Pancreas (tissue), 10 donors: ENCODE measurements around the gene CENPH. TPM values are rescaled to one million over a fixed set of nuclear protein-coding genes. Genes with fewer than 3 reads are reported as not detected.
"Not testable (repeated sequence)": the region's sequence is repeated elsewhere in the genome, so short reads cannot be mapped to it uniquely, and the experiment has no call there.

ENCODE experiments used
- ATAC-seq, 4 donors: fragments of 200-7000 bp; cut with Tn5 transposase; one replicate each; pipeline versions ENCODE4 v1.8.0 to v1.9.1; 2020; ENCODE audit warnings: mild to moderate bottlenecking in 4 of 4, moderate library complexity in 4 of 4
- DNase-seq, 6 donors: peaks; one replicate each; pipeline ENCODE4 v3.0.0-alpha.2; 2020
- FAIRE-seq: peaks from 2 replicates; lab custom pipeline; 2012; peaks lifted over from hg19 to GRCh38; lab: Jason Lieb, UNC
- H3K27ac ChIP-seq, 4 donors: fragments of 200-600 bp; sonication (generic); 1 replicate in 3 of 4; 2 replicates in 1 of 4; pipeline versions ENCODE4 v1.5.0 to v1.8.0; 2020
- H3K27me3 ChIP-seq, 4 donors: fragments of 200-600 bp; one replicate each; pipeline ENCODE4 v1.8.0; 2021
- H3K36me3 ChIP-seq, 3 donors: fragments of 200-600 bp; sonication (generic) in 1 of 3; one replicate each; pipeline versions ENCODE4 v1.5.0 to v1.8.0; 2020 to 2021
- H3K4me1 ChIP-seq, 3 donors: fragments of 200-600 bp; one replicate each; pipeline ENCODE4 v1.8.0; 2021
- H3K4me3 ChIP-seq, 4 donors: fragments of 200-600 bp; sonication (generic) in 2 of 4; one replicate each; pipeline versions ENCODE4 v1.5.0 to v1.8.0; 2020 to 2021
- H3K9me3 ChIP-seq, 4 donors: fragments of 200-600 bp; one replicate each; pipeline ENCODE4 v1.8.0; 2021
- WGBS, 2 donors: extraction: QIAGEN DNeasy Blood & Tissue Kit; methylation state at CpG; one replicate each; pipeline ENCODE4 v1.1.7; 2013; 5-methylcytosine and 5-hydroxymethylcytosine counted together
- intact Hi-C, 3 donors: fragments of 100-400 bp; cut with DNase I; formaldehyde crosslinking; loops; one replicate each; pipeline versions ENCODE4 v1.11.1 to v1.14.2; 2022
- polyA plus RNA-seq, 2 donors: library from polyadenylated mRNA; stranded (reverse); fragments of 200-250 nt; gene quantifications; one replicate each; pipeline ENCODE4 v1.2.3, GENCODE V29; 2013
- total RNA-seq, 6 donors: library from RNA; stranded (reverse); fragmentation: NEBNext Ultra II Directional in 4 of 6; extraction: Animal tissue kit (Norgen Biotek cat#: 25700) in 4 of 6; gene quantifications; one replicate each; pipeline versions ENCODE4 v1.2.1 to v1.2.4, GENCODE V29; 2021 to 2023
- TF ChIP-seq, protein P1 (sequence below), 4 donors: fragments of 200-600 bp; sonication (generic) in 3 of 4; IDR thresholded peaks; one replicate each; pipeline versions ENCODE4 v1.5.0 to v1.8.0; 2021; ENCODE audit warnings: antibody characterized with exemption in 4 of 4
- donor health status: healthy with polysubstance abuse.
- donor health status: DM: no; HTN: no; CAD: no; lungs with moderate emphysema.
- donor health status: DM: no; HTN: no; CAD: no.
- donor health status: control.
- donor health status: control.
- donor health status: Bipolar disorder and iron deficiency.
- donor health status: DM: yes; HTN: yes; CAD: no.
- donor health status: DM: no; HTN: no; CAD: no.
- donor health status: DM: no; HTN: no; CAD: no.
- donor health status: DM: yes; HTN: yes; CAD: no.

The CENPH gene
- total and polyA plus RNA-seq, 8 donors: 0.28 to 1.4 (median 1.0) TPM

DNA sequence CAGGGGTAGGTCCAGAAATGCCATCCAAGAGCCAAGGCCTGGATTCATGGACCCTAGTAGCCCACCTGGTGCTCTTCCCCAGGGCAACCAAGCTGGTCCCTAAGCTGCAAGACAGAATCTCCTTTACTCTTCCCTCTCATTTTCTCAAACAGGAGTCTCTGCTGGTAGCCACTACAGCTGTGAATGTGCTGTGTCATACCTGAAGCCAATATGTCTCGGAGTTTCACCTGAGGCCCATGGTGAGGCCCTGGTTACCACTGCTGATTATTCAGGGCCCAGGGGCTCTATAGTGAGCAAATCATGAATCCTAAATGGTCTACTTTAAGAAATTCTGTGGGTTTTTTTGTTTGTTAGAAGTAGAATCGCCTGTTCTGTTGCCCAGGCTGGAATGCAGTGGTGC, 61.2 kb downstream of the CENPH start:
- 95 to 98% methylated on average over 2 of the region's 2 CpGs for WGBS, 2 donors
- DNase-seq (no peak), ATAC-seq (no peak), FAIRE-seq (no peak)
- Histone ChIP-seq H3K36me3 (no peaks in the 10 kb centered on the region), H3K27ac (no peak overlapping the region), H3K9me3 (no peaks in the 10 kb centered on the region), H3K4me3 (no peak overlapping the region), H3K27me3 (no peaks in the 10 kb centered on the region), H3K4me1 (no peaks in the 10 kb centered on the region)
- TF ChIP-seq, protein P1, sequence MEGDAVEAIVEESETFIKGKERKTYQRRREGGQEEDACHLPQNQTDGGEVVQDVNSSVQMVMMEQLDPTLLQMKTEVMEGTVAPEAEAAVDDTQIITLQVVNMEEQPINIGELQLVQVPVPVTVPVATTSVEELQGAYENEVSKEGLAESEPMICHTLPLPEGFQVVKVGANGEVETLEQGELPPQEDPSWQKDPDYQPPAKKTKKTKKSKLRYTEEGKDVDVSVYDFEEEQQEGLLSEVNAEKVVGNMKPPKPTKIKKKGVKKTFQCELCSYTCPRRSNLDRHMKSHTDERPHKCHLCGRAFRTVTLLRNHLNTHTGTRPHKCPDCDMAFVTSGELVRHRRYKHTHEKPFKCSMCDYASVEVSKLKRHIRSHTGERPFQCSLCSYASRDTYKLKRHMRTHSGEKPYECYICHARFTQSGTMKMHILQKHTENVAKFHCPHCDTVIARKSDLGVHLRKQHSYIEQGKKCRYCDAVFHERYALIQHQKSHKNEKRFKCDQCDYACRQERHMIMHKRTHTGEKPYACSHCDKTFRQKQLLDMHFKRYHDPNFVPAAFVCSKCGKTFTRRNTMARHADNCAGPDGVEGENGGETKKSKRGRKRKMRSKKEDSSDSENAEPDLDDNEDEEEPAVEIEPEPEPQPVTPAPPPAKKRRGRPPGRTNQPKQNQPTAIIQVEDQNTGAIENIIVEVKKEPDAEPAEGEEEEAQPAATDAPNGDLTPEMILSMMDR (IDR thresholded peaks at IDR 0.05): no peak
- intact Hi-C loops: no loop called here

DNA sequence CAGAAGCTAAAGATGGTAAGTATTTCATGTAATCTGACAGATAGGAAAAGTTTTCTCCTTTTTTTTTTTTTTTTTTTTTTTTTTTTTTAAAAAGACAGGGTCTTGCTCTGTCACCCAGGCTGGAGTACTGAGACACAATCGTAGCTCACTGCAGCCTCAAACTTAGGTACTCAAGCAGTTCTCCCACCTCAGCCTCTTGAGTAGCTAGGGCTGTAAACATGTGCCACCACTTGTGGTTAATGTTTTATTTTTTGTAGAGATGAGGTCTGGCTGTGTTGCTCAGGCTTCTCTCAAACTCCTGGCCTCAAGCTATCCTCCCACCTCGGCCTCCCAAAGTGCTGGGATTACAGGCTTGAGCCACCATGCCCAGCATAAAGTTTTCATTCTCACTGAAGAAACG, 63.1 kb downstream of the CENPH start:
- no peaks in the 10 kb centered on the region for H3K4me1 ChIP-seq
- no peaks in the 10 kb centered on the region for H3K9me3 ChIP-seq
- WGBS, 2 donors: 81 to 92% methylated on average over 3 of the region's 3 CpGs
- ATAC-seq: no peak
- H3K36me3 ChIP-seq: peaks cover 0 to 7% (median 0%) of the 10 kb centered on the region in 3 donors
- no peak for DNase-seq
- intact Hi-C loops: no loop called here
- H3K27ac ChIP-seq: no peak overlapping the region
- H3K4me3 ChIP-seq: no peak overlapping the region
- TF ChIP-seq, protein P1 (IDR thresholded peaks at IDR 0.05): no peak
- FAIRE-seq: no peak
- H3K27me3 ChIP-seq: no peaks in the 10 kb centered on the region

DNA sequence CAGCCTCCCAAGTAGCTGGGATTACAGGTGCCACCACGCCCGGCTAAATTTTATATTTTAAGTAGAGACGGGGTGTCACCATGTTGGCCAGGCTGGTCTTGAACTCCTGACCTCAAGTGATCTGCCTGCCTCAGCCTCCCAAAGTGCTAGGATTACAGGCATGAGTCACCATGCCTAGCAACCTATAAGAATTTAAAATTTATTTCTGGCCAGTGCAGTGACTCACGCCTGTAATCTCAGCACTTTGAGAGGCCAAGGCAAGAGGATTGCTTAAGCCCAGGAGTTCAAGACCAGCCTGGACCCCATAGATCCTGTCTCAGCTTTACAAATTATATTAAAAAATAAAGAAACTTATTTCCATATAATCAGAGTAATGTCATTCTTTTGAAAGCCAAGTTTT, 66.6 kb downstream of the CENPH start:
- H3K9me3 ChIP-seq, H3K27me3 ChIP-seq, H3K36me3 ChIP-seq, FAIRE-seq, H3K27ac ChIP-seq, intact Hi-C loops, DNase-seq, ATAC-seq, H3K4me3 ChIP-seq, H3K4me1 ChIP-seq: not testable (repeated sequence)
- WGBS, 2 donors: 92 to 95% methylated on average over 4 of the region's 4 CpGs

DNA sequence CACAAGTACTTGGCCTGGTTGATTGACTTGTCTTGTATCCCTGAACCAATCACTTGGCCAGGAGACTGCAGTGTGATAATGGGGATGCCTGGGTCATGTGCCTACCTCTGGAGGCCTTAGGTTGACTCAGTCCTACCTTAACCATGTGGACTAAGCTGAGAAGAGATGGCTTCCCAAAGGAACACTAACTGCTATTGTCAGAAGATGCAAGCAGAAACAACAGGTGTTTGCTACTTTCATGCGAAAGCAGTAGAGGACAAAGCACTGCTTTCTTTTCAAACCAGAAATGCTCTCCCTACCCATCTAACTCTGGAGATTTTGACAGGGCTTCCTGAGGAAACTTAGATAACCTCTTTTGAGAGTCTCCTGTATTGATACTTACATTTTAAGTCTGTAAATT, 68.2 kb downstream of the CENPH start:
- intact Hi-C loops: no loop called here
- peaks cover 0 to 8% (median 0%) of the 10 kb centered on the region in 3 donors for H3K36me3 ChIP-seq
- H3K27me3 ChIP-seq: no peaks in the 10 kb centered on the region
- H3K9me3 ChIP-seq: no peaks in the 10 kb centered on the region
- no peak for DNase-seq
- H3K27ac ChIP-seq: no peak overlapping the region
- TF ChIP-seq, protein P1 (IDR thresholded peaks at IDR 0.05): no peak
- H3K4me3 ChIP-seq: no peak overlapping the region
- no peak for ATAC-seq
- H3K4me1 ChIP-seq: no peaks in the 10 kb centered on the region
- 96 to 97% methylated on average over 1 of the region's 1 CpG for WGBS, 2 donors
- FAIRE-seq: no peak

Other genes with a start within 250 kb of the CENPH start
- 10 to 100 TPM; 18.2 to 37.0 (median 25.0) TPM for gene SLC30A5, start 95.6 kb upstream of the CENPH start, total RNA-seq
- gene SLC30A5, start 95.6 kb upstream of the CENPH start, polyA plus RNA-seq: 10 to 100 TPM; 22.6 to 32.4 TPM
- 1 to 10 TPM; 1.4 to 3.3 (median 3.2) TPM for gene CCNB1, start 22.4 kb upstream of the CENPH start, total RNA-seq
- gene CCNB1, start 22.4 kb upstream of the CENPH start, polyA plus RNA-seq: 1 to 10 TPM; 1.3 to 2.3 TPM
- gene CDK7, start 45.3 kb downstream of the CENPH start, total RNA-seq: 10 to 100 TPM in 3 of 6 donors, 1 to 10 TPM in 3; 6.2 to 13.6 (median 10.2) TPM
- gene CDK7, start 45.3 kb downstream of the CENPH start, polyA plus RNA-seq: 10 to 100 TPM in 1 of 2 donors, 1 to 10 TPM in 1; 8.9 to 11.4 TPM
- 10 to 100 TPM in 1 of 6 donors, 1 to 10 TPM in 5; 4.2 to 10.9 (median 6.3) TPM for gene CCDC125, start 143.2 kb downstream of the CENPH start, total RNA-seq
- gene CCDC125, start 143.2 kb downstream of the CENPH start, polyA plus RNA-seq: 1 to 10 TPM; 3.2 to 3.4 TPM
- gene AK6, start 179.9 kb downstream of the CENPH start, total RNA-seq: 10 to 100 TPM in 4 of 6 donors, 1 to 10 TPM in 2; 8.4 to 16.3 (median 13.0) TPM
- 10 to 100 TPM; 27.3 to 28.5 TPM for gene AK6, start 179.9 kb downstream of the CENPH start, polyA plus RNA-seq
- gene TAF9, start 179.9 kb downstream of the CENPH start, total RNA-seq: 10 to 100 TPM; 15.6 to 28.9 (median 24.0) TPM
- 10 to 100 TPM; 25.2 to 34.8 TPM for gene TAF9, start 179.9 kb downstream of the CENPH start, polyA plus RNA-seq
- gene RAD17, start 180.2 kb downstream of the CENPH start, total RNA-seq: 10 to 100 TPM in 5 of 6 donors, 1 to 10 TPM in 1; 8.0 to 15.3 (median 11.3) TPM
- 10 to 100 TPM in 1 of 2 donors, 1 to 10 TPM in 1; 9.5 to 16.8 TPM for gene RAD17, start 180.2 kb downstream of the CENPH start, polyA plus RNA-seq
- gene MARVELD2, start 225.5 kb downstream of the CENPH start, total RNA-seq: 10 to 100 TPM; 15.5 to 34.7 (median 21.0) TPM
- 1 to 10 TPM; 4.0 to 5.6 TPM for gene MARVELD2, start 225.5 kb downstream of the CENPH start, polyA plus RNA-seq